Measurements from ENCODE around the gene ZNF423.

DNA sequence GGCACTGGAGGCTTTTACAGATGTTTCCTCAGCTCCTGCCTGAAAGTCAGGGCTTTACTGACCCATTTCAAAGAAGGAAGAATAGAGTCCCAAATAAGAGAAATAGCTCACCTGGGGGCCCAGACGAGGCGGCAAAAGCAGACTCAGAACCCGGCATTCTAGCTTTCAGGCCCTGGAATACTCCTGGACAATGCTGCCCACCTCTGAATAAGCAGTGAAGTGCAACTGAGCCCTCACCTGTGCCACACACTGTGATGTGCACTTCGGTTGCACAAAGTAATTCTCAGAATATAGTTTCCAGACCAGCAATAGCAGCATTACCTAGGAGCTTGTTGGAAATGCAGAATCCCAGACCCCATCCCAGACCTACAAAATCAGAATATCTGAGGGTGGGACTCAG is 54.6 kb downstream of the ZNF423 start:
- 0 out of 2 replicates have a peak, but pooled peaks have one; percentile 6 for TF ChIP-seq CTCF (IDR thresholded peaks at IDR 0.05; ENCODE audit: low read length)
- TF ChIP-seq EZH2 (optimal IDR thresholded peaks at IDR 0.05; ENCODE audit: low read depth, low read length), result no peak

Measured in MM.1S (cell line).